CD4-positive, alpha-beta memory T cell (primary cell): ENCODE data around the gene TMEM61. TPM values are rescaled to one million over a fixed set of nuclear protein-coding genes. Genes with fewer than 3 reads are reported as not detected.

Source experiments
- CTCF ChIA-PET: fragments of 350-600 bp; sonication (Branson Sonifier 250); formaldehyde crosslinking; loops from one replicate; lab custom pipeline; 2021; ENCODE audit warnings: inconsistent platforms; ENCODE audit not compliant: partially characterized antibody; lab: Charles Lee
- POLR2A ChIA-PET: fragments of 350-600 bp; sonication (Branson Sonifier 250); formaldehyde crosslinking; loops from one replicate; lab custom pipeline; 2021; ENCODE audit not compliant: partially characterized antibody; lab: Charles Lee
- DNase-seq, 5 donors: peaks; one replicate each; pipeline versions ENCODE4 v3.0.0 to v3.0.0-alpha.2; 2020 to 2022; ENCODE audit warnings: mixed read lengths in 1 of 5
- H3K27ac ChIP-seq: one replicate; pipeline ENCODE4 v1.7.0; 2013; ENCODE audit warnings: low read depth, low read length
- H3K27me3 ChIP-seq: 2 replicates; pipeline ENCODE4 v1.7.0; 2013; ENCODE audit warnings: mild to moderate bottlenecking, low read length, moderate library complexity; ENCODE audit not compliant: insufficient read depth
- H3K36me3 ChIP-seq: 2 replicates; pipeline ENCODE4 v1.7.0; 2013; ENCODE audit warnings: mild to moderate bottlenecking, low read length, moderate library complexity; ENCODE audit not compliant: insufficient read depth
- H3K4me1 ChIP-seq: 2 replicates; pipeline ENCODE4 v1.7.0; 2013; ENCODE audit warnings: mild to moderate bottlenecking, low read length, moderate library complexity; ENCODE audit not compliant: insufficient read depth
- H3K4me3 ChIP-seq, 2 donors: one replicate each; pipeline ENCODE4 v1.7.0; 2013; ENCODE audit warnings: low read length in 2 of 2, mild to moderate bottlenecking in 1 of 2
- H3K9me3 ChIP-seq, 2 donors: one replicate each; pipeline ENCODE4 v1.7.0; 2013; ENCODE audit warnings: low read length in 2 of 2, control low read depth in 1 of 2; ENCODE audit not compliant: control insufficient read depth in 1 of 2
- H3K27ac Mint-ChIP-seq, 7 donors: one replicate each; pipeline ENCODE4 v1.8.0; 2020 to 2021; ENCODE audit warnings: mixed read lengths in 7 of 7, mild to moderate bottlenecking in 6 of 7, inconsistent platforms in 3 of 7, moderate library complexity in 3 of 7
- H3K27me3 Mint-ChIP-seq, 2 donors: one replicate each; pipeline ENCODE4 v1.8.0; 2020 to 2021; ENCODE audit warnings: mixed read lengths in 2 of 2
- H3K36me3 Mint-ChIP-seq, 2 donors: one replicate each; pipeline ENCODE4 v1.8.0; 2020 to 2021; ENCODE audit warnings: mixed read lengths in 2 of 2, inconsistent platforms in 1 of 2, mild to moderate bottlenecking in 1 of 2
- H3K4me1 Mint-ChIP-seq, 4 donors: one replicate each; pipeline ENCODE4 v1.8.0; 2020 to 2021; ENCODE audit warnings: mixed read lengths in 4 of 4, mild to moderate bottlenecking in 1 of 4
- H3K4me3 Mint-ChIP-seq, 8 donors: one replicate each; pipeline ENCODE4 v1.8.0; 2020 to 2021; ENCODE audit warnings: mixed read lengths in 8 of 8, mild to moderate bottlenecking in 7 of 8, moderate library complexity in 6 of 8, inconsistent platforms in 3 of 8
- H3K9me3 Mint-ChIP-seq, 8 donors: one replicate each; pipeline ENCODE4 v1.8.0; 2020 to 2021; ENCODE audit warnings: mixed read lengths in 8 of 8, mild to moderate bottlenecking in 5 of 8, inconsistent platforms in 3 of 8, moderate library complexity in 1 of 8
- intact Hi-C: fragments of 100-400 bp; cut with micrococcal nuclease; formaldehyde crosslinking; loops from one replicate; pipeline ENCODE4 v1.15.1; 2023
- polyA plus RNA-seq, 2 donors: library from polyadenylated mRNA; unstranded; fragments of 300-500 nt; fragmentation: Illumina TruSeq; gene quantifications; one replicate each; pipeline ENCODE4 v1.2.3, GENCODE V29; 2021
- total RNA-seq, 2 experiments: library from RNA; stranded (reverse); gene quantifications; one replicate each; pipeline ENCODE4 v1.2.3, GENCODE V29; 2021

TMEM61 gene
- total and polyA plus RNA-seq, 4 experiments from 2014 or later = not detected

- H3K9me3 Mint-ChIP-seq = no peaks in the 10 kb centered on the region
- H3K4me3 Mint-ChIP-seq = no peak overlapping the region
- peaks cover 0 to 2% (median 0%) of the 10 kb centered on the region in 4 donors for H3K4me1 Mint-ChIP-seq
- no peak overlapping the region for H3K27ac Mint-ChIP-seq
- ChIA-PET CTCF (interaction anchor here (1.2 to 1.3 kb wide), 2 partner anchors 12 to 39 kb away, joined by 4 to 5 read pairs; no protein-coding TSS in a partner anchor), POLR2A (no interaction called here)
- Histone ChIP-seq H3K9me3 (no peaks in the 10 kb centered on the region), H3K27ac (no peak overlapping the region), H3K36me3 (no peaks in the 10 kb centered on the region), H3K4me1 (no peaks in the 10 kb centered on the region), H3K27me3 (peaks cover 3% of the 10 kb centered on the region), H3K4me3 (no peak overlapping the region)
- H3K36me3 Mint-ChIP-seq = no peaks in the 10 kb centered on the region
- peaks cover 19 to 29% of the 10 kb centered on the region in 2 donors for H3K27me3 Mint-ChIP-seq
- intact Hi-C loops = no loop called here
- no peak for DNase-seq
Measured at GRCh38 chr1:54984131-54984842, 3.9 kb downstream of the TMEM61 start.

GRCh38 chr1:54985556-54985955, 5.1 kb downstream of the TMEM61 start:
- no peak overlapping the region for H3K4me3 ChIP-seq
- no peak for DNase-seq
- peaks cover 3% of the 10 kb centered on the region for H3K27me3 ChIP-seq
- ChIA-PET POLR2A (no interaction called here), CTCF (no interaction called here)
- no peak overlapping the region for H3K4me3 Mint-ChIP-seq
- H3K36me3 Mint-ChIP-seq = no peaks in the 10 kb centered on the region
- intact Hi-C loops = no loop called here
- no peak overlapping the region for H3K27ac ChIP-seq
- no peaks in the 10 kb centered on the region for H3K9me3 Mint-ChIP-seq
- peaks cover 0 to 2% (median 0%) of the 10 kb centered on the region in 4 donors for H3K4me1 Mint-ChIP-seq
- H3K9me3 ChIP-seq = no peaks in the 10 kb centered on the region
- no peak overlapping the region for H3K27ac Mint-ChIP-seq
- H3K4me1 ChIP-seq = no peaks in the 10 kb centered on the region
- peaks cover 13 to 24% of the 10 kb centered on the region in 2 donors for H3K27me3 Mint-ChIP-seq
- no peaks in the 10 kb centered on the region for H3K36me3 ChIP-seq

GRCh38 chr1:54986025-54986424, 5.6 kb downstream of the TMEM61 start:
- Histone ChIP-seq H3K4me1 (no peaks in the 10 kb centered on the region), H3K36me3 (no peaks in the 10 kb centered on the region), H3K27me3 (peaks cover 3% of the 10 kb centered on the region), H3K9me3 (no peaks in the 10 kb centered on the region), H3K4me3 (no peak overlapping the region), H3K27ac (no peak overlapping the region)
- peaks cover 12 to 22% of the 10 kb centered on the region in 2 donors for H3K27me3 Mint-ChIP-seq
- H3K4me1 Mint-ChIP-seq = peaks cover 0 to under 1% (median 0%) of the 10 kb centered on the region in 4 donors
- no peak overlapping the region for H3K27ac Mint-ChIP-seq
- H3K36me3 Mint-ChIP-seq = no peaks in the 10 kb centered on the region
- H3K4me3 Mint-ChIP-seq = no peak overlapping the region
- no peak for DNase-seq
- intact Hi-C loops = no loop called here
- H3K9me3 Mint-ChIP-seq = no peaks in the 10 kb centered on the region
- ChIA-PET CTCF (interaction anchor here (0.9 to 14.5 kb wide), 3 partner anchors 10 to 67 kb away, joined by 3 to 337 read pairs (median 10); no protein-coding TSS in a partner anchor), POLR2A (no interaction called here)

- H3K4me1 ChIP-seq = no peaks in the 10 kb centered on the region
- H3K27ac ChIP-seq = no peak overlapping the region
- intact Hi-C loops = no loop called here
- Mint-ChIP-seq H3K36me3 (no peaks in the 10 kb centered on the region), H3K4me3 (no peak overlapping the region), H3K27me3 (peaks cover 7 to 17% of the 10 kb centered on the region in 2 donors), H3K9me3 (no peaks in the 10 kb centered on the region), H3K4me1 (no peaks in the 10 kb centered on the region), H3K27ac (no peak overlapping the region)
- H3K27me3 ChIP-seq = peaks cover 3% of the 10 kb centered on the region
- ChIA-PET CTCF (interaction anchor here (0.9 to 14.5 kb wide), 3 partner anchors 10 to 67 kb away, joined by 3 to 337 read pairs (median 10); no protein-coding TSS in a partner anchor), POLR2A (no interaction called here)
- H3K36me3 ChIP-seq = no peaks in the 10 kb centered on the region
- no peaks in the 10 kb centered on the region for H3K9me3 ChIP-seq
- no peak overlapping the region for H3K4me3 ChIP-seq
- DNase-seq = no peak
Measured at GRCh38 chr1:54986533-54986932, 6.1 kb downstream of the TMEM61 start.

- no peaks in the 10 kb centered on the region for H3K9me3 ChIP-seq
- H3K36me3 ChIP-seq = no peaks in the 10 kb centered on the region
- H3K4me3 ChIP-seq = no peak overlapping the region
- DNase-seq = no peak
- H3K27me3 Mint-ChIP-seq = peaks cover under 1 to 10% of the 10 kb centered on the region in 2 donors
- H3K27ac Mint-ChIP-seq = peak overlapping the region in 1 of 7 donors; percentile 9
- ChIA-PET CTCF (interaction anchor here (2.4 to 14.5 kb wide), 2 partner anchors 9 to 38 kb away, joined by 10 to 337 read pairs; no protein-coding TSS in a partner anchor), POLR2A (no interaction called here)
- H3K9me3 Mint-ChIP-seq = no peaks in the 10 kb centered on the region
- H3K4me1 ChIP-seq = no peaks in the 10 kb centered on the region
- no peaks in the 10 kb centered on the region for H3K4me1 Mint-ChIP-seq
- no peak overlapping the region for H3K4me3 Mint-ChIP-seq
- peaks cover 3% of the 10 kb centered on the region for H3K27me3 ChIP-seq
- intact Hi-C loops = no loop called here
- no peaks in the 10 kb centered on the region for H3K36me3 Mint-ChIP-seq
- H3K27ac ChIP-seq = no peak overlapping the region
Measured at GRCh38 chr1:54987427-54987826, 7.0 kb downstream of the TMEM61 start.

- Mint-ChIP-seq H3K27me3 (peaks cover 0 to 10% of the 10 kb centered on the region in 2 donors), H3K27ac (no peak overlapping the region), H3K36me3 (no peaks in the 10 kb centered on the region), H3K4me3 (no peak overlapping the region), H3K9me3 (no peaks in the 10 kb centered on the region), H3K4me1 (no peaks in the 10 kb centered on the region)
- no peak for DNase-seq
- H3K27me3 ChIP-seq = peaks cover 3% of the 10 kb centered on the region
- H3K4me3 ChIP-seq = no peak overlapping the region
- no peaks in the 10 kb centered on the region for H3K36me3 ChIP-seq
- H3K9me3 ChIP-seq = no peaks in the 10 kb centered on the region
- H3K27ac ChIP-seq = no peak overlapping the region
- intact Hi-C loops = no loop called here
- CTCF ChIA-PET = interaction anchor here (1.3 to 14.5 kb wide), 3 partner anchors 8 to 39 kb away, joined by 3 to 337 read pairs (median 10); no protein-coding TSS in a partner anchor
- POLR2A ChIA-PET = no interaction called here
- H3K4me1 ChIP-seq = no peaks in the 10 kb centered on the region
Measured at GRCh38 chr1:54987919-54988705, 7.7 kb downstream of the TMEM61 start.

GRCh38 chr1:54988975-54989374, 8.5 kb downstream of the TMEM61 start:
- Histone ChIP-seq H3K9me3 (no peaks in the 10 kb centered on the region), H3K4me1 (no peaks in the 10 kb centered on the region), H3K36me3 (no peaks in the 10 kb centered on the region), H3K27me3 (peaks cover under 1% of the 10 kb centered on the region), H3K27ac (no peak overlapping the region), H3K4me3 (no peak overlapping the region)
- Mint-ChIP-seq H3K36me3 (no peaks in the 10 kb centered on the region), H3K9me3 (no peaks in the 10 kb centered on the region), H3K27me3 (peaks cover 0 to 5% of the 10 kb centered on the region in 2 donors), H3K27ac (peak overlapping the region in 1 of 7 donors; percentile 16), H3K4me1 (no peaks in the 10 kb centered on the region), H3K4me3 (no peak overlapping the region)
- intact Hi-C loops = no loop called here
- POLR2A ChIA-PET = no interaction called here
- no peak for DNase-seq
- CTCF ChIA-PET = interaction anchor here (1.3 to 14.5 kb wide), 2 partner anchors 11 to 40 kb away, joined by 3 to 337 read pairs; no protein-coding TSS in a partner anchor
